Effector memory CD4-positive, alpha-beta T cell (primary cell): Measurements from ENCODE around the gene CHRNB4.

Experiments used
- DNase-seq, 3 donors: peaks; one replicate each; pipeline ENCODE4 v3.0.0-alpha.2; 2020
- H3K27ac ChIP-seq: 2 replicates; pipeline ENCODE4 v1.7.0; 2013; ENCODE audit warnings: mild to moderate bottlenecking, low read length, moderate library complexity; ENCODE audit not compliant: insufficient read depth, poor library complexity, severe bottlenecking
- H3K27me3 ChIP-seq: replicated peaks from 2 replicates; pipeline ENCODE4 v1.7.0; 2013; ENCODE audit warnings: mild to moderate bottlenecking, low read length; ENCODE audit not compliant: insufficient read depth, control insufficient read depth, poor library complexity, severe bottlenecking
- H3K36me3 ChIP-seq: 2 replicates; pipeline ENCODE4 v1.7.0; 2013; ENCODE audit warnings: mild to moderate bottlenecking, low read length, moderate library complexity; ENCODE audit not compliant: control insufficient read depth, insufficient read depth
- H3K4me1 ChIP-seq: 2 replicates; pipeline ENCODE4 v1.7.0; 2013; ENCODE audit warnings: low read length, mild to moderate bottlenecking; ENCODE audit not compliant: control insufficient read depth, insufficient read depth, poor library complexity, severe bottlenecking
- H3K4me3 ChIP-seq: 2 replicates; pipeline ENCODE4 v1.7.0; 2013; ENCODE audit warnings: low read length, low read depth, mild to moderate bottlenecking; ENCODE audit not compliant: insufficient read depth, poor library complexity, severe bottlenecking
- H3K9me3 ChIP-seq: 2 replicates; pipeline ENCODE4 v1.7.0; 2013; ENCODE audit warnings: mild to moderate bottlenecking, low read length, moderate library complexity; ENCODE audit not compliant: control insufficient read depth

The CHRNB4 gene

GRCh38 chr15:78624651-78625590 lies 16.1 kb downstream of the CHRNB4 start:
- Histone ChIP-seq H3K27me3 (peaks cover 15% of the 10 kb centered on the region), H3K4me1 (peaks cover 7% of the 10 kb centered on the region), H3K9me3 (no peaks in the 10 kb centered on the region), H3K4me3 (no peak overlapping the region), H3K27ac (no peak overlapping the region), H3K36me3 (no peaks in the 10 kb centered on the region)
- no peak for DNase-seq

GRCh38 chr15:78623786-78624497 lies 17.1 kb downstream of the CHRNB4 start:
- H3K4me1 ChIP-seq, result peaks cover 7% of the 10 kb centered on the region
- H3K27ac ChIP-seq, result no peak overlapping the region
- no peaks in the 10 kb centered on the region for H3K9me3 ChIP-seq
- peaks cover 23% of the 10 kb centered on the region for H3K27me3 ChIP-seq
- no peak for DNase-seq
- H3K36me3 ChIP-seq, result no peaks in the 10 kb centered on the region
- no peak overlapping the region for H3K4me3 ChIP-seq

DNA sequence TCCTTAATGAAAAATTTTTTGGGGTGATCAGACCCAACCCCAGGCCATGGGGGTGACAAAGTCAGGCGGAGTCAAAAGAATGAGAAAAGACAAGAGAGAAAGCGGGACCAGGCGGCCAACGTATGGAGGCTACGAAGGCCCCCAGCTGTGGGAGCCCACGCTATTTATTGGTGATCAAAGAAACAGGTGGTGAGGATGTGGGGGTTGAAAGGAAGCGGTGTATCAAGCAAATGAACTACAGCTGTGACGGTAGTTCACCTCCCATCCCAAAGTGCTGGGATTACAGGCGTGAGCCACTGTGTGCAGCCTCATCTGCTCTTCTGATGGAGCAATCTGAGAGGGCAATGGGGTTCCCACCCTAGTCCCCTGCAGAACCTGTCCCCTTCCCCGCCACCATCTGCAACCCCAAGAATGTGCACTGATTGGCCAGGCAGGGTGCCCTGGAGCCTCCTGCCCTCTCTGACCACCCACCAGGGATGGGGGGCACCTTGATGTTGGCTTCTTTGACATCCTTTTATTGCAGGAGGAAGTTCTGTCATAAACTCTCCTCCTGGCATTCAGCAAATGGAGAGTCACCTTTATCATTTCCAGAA lies 19.1 kb downstream of the CHRNB4 start:
- H3K4me3 ChIP-seq, result no peak overlapping the region
- no peak for DNase-seq
- H3K4me1 ChIP-seq, result peaks cover 7% of the 10 kb centered on the region
- H3K9me3 ChIP-seq, result no peaks in the 10 kb centered on the region
- H3K27ac ChIP-seq, result no peak overlapping the region
- no peaks in the 10 kb centered on the region for H3K36me3 ChIP-seq
- H3K27me3 ChIP-seq, result peaks cover 29% of the 10 kb centered on the region

DNA sequence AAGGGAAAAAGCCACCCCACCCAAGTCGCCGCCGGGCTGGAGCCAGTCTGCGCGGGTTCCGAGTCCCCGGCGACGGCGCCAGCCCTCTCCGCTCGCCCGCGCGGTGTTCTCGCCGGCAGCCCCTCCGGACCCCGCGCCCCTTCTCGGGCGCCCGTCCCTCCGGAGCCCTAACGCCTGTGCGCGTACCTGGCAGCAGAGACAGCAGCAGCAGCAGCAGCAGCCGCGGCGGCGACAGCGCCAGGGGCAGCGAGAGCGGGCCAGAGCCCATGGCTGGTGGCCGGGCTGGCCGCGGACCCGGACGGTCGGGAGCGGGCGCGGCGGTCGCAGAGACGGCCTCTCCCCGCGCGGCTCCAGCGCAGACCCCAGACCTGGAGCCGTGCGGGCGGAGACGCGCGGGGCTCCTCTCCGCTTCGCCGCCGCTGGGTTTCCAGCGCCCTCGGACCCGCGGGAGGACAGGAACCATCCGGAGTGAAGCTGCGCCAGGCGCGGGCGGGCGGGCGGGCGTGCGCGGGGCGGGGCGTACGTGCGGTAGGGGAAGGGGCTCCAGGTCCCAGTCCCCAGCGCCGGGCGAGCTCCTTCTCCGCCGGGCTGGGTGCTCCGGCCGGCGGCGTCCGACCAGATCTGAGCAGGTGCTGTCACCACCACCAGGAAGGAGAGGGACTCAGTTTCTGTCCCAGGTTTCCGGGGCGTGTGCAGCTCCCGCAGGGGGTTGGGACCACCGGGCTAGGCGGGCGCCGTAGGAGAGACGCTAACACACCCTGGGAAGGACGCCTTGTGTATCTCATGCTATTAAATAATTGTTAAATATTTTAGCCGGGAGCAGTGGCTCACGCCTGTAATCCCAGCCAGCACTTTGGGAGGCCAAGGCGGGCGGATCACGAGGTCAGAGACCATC lies 20.2 kb downstream of the CHRNB4 start, which contains the start of gene CHRNA3:
CHRNA3 (minus strand) TSS at position 470 of the 895 bp plus-strand sequence; CDS start at position 268, 202 bp downstream.
- Histone ChIP-seq H3K27me3 (peaks cover 29% of the 10 kb centered on the region), H3K36me3 (no peaks in the 10 kb centered on the region), H3K27ac (no peak within 1 kb of the TSS), H3K4me1 (peaks cover 7% of the 10 kb centered on the region), H3K4me3 (no peak within 1 kb of the TSS), H3K9me3 (no peaks in the 10 kb centered on the region)
- no peak for DNase-seq

GRCh38 chr15:78620021-78620526 lies 20.9 kb downstream of the CHRNB4 start:
- H3K27ac ChIP-seq, result no peak overlapping the region
- no peak for DNase-seq
- H3K4me3 ChIP-seq, result no peak overlapping the region
- no peaks in the 10 kb centered on the region for H3K36me3 ChIP-seq
- H3K27me3 ChIP-seq, result peaks cover 29% of the 10 kb centered on the region
- H3K4me1 ChIP-seq, result peaks cover 7% of the 10 kb centered on the region
- H3K9me3 ChIP-seq, result no peaks in the 10 kb centered on the region

DNA sequence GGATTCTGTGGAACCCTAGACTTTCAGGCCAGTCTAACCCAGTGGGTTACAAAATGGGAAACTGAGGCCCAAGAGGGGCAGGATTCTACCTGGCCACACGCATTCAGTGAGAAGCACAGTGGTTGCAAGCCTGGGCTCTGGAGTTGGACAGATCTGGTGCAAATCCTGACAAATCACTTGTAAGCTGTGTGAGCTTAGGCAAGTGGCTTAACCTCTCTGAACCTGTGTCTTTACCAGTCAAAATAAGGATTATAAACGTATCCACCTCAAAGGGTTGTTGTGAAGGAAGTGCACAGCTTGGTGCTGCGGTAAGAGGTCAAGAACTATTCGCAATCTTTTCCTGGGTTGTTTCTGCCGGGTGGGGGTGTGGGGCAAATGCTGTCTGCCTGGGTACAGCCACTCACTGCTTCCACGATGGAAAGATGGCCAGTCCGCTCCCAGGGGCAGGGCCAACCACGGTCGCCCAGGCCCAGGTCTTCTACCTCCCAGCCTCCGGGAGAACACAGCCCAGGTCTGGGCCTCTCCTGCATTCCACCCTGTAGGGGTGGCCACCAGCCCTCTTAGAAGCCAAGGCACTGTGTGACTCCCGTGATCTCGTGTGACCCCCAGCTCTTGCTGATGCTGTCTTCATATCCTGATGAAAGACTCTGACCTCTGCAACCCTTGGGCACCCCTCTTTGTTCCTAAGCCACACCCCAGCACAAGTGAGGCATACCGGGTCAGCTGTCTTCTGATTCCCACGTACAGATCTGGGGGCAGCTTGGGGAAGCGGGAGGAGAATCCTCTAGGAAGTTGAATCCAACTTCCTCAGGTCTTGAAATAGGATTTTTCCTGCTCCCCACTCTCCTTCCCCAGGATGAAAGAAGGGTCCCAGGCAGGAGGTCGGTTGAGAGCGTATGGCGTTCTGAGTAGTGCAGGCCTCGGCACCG lies 21.7 kb downstream of the CHRNB4 start:
- Histone ChIP-seq H3K36me3 (no peaks in the 10 kb centered on the region), H3K27ac (no peak overlapping the region), H3K27me3 (peaks cover 29% of the 10 kb centered on the region), H3K4me3 (no peak overlapping the region), H3K4me1 (peaks cover 7% of the 10 kb centered on the region), H3K9me3 (no peaks in the 10 kb centered on the region)
- DNase-seq, result no peak

DNA sequence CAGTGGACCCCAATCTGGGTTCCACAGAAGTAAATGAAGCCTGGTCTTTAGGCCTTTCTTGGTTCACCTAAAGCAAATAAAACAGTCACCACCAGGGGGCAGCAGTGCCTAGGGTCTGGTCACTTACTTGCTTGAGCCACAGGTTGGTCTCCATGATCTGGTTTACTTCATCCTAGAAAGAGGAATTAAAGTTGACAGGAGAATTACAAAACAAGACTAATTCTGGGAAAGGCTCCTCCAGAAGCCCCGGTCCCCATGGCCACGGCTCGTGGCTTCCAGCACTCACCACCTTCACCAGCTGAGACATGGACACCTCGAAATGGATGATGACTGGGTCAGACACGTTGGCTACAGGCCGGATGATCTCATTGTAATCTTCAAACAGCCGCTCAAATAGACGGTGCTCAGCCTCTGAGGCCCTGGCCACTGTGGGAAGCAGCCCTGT lies 22.5 kb downstream of the CHRNB4 start:
- peaks cover 7% of the 10 kb centered on the region for H3K4me1 ChIP-seq

GRCh38 chr15:78618064-78618463 lies 22.9 kb downstream of the CHRNB4 start:
- H3K9me3 ChIP-seq, result no peaks in the 10 kb centered on the region
- H3K27ac ChIP-seq, result no peak overlapping the region
- H3K27me3 ChIP-seq, result peaks cover 24% of the 10 kb centered on the region
- H3K4me1 ChIP-seq, result peaks cover 7% of the 10 kb centered on the region
- no peaks in the 10 kb centered on the region for H3K36me3 ChIP-seq
- no peak for DNase-seq
- H3K4me3 ChIP-seq, result no peak overlapping the region

More for the DNA sequence above, 22.5 kb downstream of the CHRNB4 start:
- Histone ChIP-seq H3K4me3 (no peak overlapping the region), H3K36me3 (no peaks in the 10 kb centered on the region), H3K27me3 (peaks cover 28% of the 10 kb centered on the region), H3K27ac (no peak overlapping the region), H3K9me3 (no peaks in the 10 kb centered on the region)
- peak; percentile 38 to 74 (median 52) for DNase-seq
